DLD1 (cell line): ENCODE data around the gene KIF2A.
"Not testable (repeated sequence)": the region's sequence is repeated elsewhere in the genome, so short reads cannot be mapped to it uniquely, and the experiment has no call there.

Experiments
- in situ Hi-C: cut with HindIII; loops from 2 replicates; pipeline ENCODE4 v1.10.0; 2017; ENCODE audit warnings: low sequenced_read_pairs

The KIF2A gene

DNA sequence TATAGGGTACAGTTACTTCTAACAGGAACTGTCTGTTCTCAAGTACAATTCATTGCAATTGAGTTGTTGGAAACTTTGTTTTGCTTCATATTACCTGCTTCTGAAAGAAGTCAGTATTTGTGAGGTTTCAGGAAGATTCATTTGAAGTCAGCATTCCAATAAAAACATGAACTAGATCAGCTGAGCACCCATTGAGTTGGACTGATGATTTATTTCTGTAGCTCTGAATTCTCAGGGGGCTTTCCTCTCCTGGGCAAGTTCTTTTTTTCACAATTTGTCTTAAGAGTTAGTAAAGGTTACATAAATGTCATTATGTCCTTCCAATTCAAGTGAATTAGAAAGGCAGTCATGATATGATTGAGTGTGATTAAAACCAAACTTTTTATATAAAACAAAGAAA lies 16.2 kb upstream of the KIF2A start:
- in situ Hi-C loops, result no loop called here

DNA sequence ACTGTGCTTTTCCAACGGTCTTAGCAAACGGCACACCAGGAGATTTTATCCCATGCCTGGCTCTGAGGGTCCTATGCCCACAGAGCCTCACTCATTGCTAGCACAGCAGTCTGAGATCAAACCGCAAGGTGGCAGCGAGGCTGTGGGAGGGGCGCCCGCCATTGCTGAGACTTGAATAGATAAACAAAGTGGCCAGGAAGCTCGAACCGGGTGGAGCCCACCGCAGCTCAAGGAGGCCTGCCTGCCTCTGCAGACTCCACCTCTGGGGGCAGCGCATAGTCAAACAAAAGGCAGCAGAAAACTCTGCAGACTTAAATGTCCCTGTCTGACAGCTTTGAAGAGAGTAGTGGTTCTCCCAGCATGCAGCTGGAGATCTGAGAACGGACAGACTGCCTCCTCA lies 14.2 kb upstream of the KIF2A start:
- in situ Hi-C loops, result not testable (repeated sequence)

DNA sequence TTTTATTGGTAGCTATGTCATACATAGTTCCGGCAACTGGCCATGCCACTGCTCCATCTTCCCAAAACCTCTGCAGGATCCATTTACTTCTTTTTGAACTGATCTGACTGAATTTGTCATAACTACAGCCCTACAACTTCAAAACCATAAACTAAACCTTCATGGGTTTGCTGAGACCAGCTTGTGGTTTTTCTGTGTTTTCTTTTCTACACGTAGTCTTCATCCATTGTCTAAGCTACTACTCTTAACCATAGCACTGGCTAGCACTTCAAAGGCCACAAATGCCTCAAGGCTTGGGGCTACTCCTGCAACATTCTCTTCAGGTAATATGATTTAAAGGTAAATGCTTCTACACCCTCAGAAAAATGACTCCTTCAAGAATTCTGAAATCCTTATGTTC lies 9.0 kb upstream of the KIF2A start:
- in situ Hi-C loops, result no loop called here

DNA sequence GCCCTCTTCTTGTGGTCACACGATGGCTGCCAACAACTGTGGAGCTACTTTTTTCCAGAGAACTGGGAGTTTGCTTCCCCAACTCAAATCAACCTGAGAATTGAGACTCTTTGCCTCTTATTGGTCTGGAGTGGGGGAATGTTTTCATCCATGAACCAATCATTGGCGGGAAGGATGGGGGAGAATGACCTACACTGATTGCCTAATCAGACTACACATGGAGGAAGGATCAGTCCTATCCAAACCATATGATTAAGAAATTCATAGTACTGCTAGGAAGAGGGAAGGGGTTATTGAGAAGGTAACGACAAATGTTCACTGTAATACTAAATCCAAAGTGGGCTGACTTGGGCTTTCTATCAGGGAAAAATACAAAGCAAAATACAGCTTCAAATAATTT lies 7.9 kb upstream of the KIF2A start:
- in situ Hi-C loops, result no loop called here

DNA sequence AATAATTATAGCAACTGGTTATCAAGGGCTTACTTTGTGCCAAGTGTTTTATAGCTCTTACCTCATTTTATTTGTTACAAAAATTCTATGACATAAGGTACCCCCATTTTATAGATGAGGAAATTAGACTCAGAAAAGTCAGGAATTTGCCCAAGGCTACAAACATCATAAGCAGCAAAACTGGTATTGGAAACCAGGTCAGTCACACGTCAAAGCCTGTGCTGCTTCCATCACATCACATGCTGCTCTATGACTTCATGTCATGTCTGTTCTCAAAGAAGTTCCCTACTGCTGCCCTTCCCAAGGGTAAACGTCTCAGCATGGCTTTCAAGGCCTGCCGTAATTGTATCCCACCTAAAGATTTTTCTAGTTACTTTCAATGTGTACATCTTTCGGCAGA lies 6.9 kb upstream of the KIF2A start:
- in situ Hi-C loops, result no loop called here

DNA sequence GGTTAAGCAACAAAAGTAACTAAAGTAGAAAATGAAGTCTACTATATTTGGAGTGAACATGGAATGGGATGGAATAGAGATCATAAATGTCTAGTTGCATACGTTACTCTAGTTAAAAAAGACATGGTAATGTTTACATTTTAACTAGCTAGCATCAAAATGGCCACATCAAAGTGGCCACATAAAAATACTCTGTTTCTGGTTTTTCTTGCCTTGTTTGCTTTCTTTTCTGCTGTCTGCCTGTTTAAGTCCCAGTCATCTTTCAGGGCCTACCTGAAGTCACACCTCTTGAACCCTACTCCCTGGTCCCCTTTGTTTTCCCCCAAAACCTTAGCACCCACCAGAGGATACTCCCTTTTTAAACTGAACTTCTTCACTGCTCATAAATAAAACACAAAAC lies 6.4 kb upstream of the KIF2A start:
- in situ Hi-C loops, result no loop called here

DNA sequence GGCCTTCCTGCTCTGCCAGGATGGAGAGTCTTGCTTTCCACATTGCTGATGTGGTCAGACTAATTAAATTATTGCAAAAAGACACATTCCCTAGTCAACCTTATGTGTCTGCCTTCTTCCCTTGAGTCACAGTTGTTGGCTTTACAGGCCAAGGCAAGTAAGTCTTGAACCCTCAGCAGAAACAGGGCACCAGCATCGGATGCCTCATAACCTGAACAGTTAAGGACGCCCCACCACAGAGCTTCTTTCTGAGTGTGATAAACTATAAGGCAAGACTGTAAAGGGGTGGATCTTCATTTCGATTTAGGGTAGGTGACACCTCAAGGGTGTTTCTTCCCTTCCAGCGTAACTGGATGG lies 670 bp upstream of the KIF2A start:
- in situ Hi-C loops, result no loop called here

DNA sequence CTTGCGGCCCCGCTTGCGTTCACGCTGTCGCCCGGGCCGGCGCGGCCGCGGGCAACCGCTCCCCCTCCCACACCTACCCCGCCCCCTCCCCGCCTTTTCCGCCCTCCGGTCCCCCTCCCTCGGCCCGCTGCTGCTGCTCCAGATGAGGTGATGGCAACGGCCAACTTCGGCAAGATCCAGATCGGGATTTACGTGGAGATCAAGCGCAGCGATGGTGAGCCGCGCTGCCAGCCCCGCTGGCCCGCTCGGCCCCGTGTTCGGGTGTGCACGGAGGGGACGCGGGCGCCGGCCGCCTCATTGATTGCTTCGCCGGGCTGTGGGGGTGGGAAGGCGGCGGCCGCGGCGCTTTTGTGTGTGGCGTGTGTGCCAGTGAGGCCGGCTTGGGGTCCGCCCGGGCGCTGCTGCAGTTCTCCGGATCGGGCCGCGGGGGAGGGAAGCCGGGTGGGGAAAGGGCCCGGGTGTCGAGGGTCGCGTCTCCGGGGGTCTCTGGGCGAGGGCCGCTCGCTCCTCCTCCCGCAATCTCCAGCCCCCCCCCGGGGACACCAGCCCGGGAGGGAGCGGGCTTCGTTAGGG lies 403 bp downstream of the KIF2A start:
- in situ Hi-C loops, result no loop called here

DNA sequence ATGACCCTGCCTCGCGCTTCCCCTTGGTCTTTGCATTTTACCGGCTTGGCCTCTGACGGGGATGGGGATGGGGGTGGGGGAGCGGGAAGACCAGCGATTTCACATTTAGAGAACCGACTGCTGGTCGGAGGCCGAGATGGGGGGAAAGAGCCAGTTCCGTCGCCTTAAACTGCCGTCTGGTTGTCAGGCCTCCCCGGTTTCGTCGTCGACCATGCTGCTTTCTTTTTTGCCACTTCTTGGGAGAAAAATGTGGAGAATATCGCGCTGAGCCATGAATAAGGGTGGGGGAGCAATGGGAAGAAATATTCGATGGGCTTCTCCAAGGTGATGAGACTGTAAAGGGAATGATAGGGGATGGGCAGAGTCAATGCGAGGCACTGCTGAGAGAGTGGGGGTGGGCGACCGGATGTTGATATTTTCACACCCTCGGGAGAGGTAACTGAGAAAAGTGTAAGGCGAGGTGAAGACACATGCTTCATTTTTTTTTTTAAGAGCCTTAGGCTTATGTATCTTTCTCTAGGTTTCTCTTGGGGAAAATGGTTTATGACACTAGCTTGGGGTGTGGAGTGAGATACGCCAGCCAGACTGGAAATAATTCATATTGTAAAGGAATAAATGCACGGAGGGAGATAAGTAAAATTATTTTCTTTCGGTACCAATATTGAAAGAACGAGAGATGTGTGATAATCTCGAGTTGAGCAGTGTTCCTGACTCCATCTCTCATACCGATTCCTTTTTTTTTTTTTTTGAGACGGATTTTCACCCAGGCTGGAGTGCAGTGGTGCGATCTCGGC lies 1.1 kb downstream of the KIF2A start:
- in situ Hi-C loops, result no loop called here

DNA sequence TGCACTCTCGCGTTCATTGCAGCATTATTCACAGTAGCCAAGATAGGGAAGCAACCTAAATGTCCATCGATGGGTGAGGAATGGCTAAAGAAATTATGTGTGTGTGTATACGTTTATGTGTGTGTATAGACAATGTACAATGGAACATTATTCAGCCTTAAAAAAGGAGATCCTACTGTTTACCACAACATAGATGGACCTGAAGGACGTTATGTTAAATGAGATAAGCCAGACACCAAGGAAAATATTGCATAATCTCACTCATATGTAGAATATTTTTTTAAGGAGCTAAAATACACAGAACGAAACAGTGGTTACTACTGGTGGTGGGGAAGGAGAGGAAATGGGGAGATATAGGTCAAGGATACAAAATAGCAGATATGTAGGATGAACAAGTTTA lies 2.4 kb downstream of the KIF2A start:
- in situ Hi-C loops, result no loop called here

DNA sequence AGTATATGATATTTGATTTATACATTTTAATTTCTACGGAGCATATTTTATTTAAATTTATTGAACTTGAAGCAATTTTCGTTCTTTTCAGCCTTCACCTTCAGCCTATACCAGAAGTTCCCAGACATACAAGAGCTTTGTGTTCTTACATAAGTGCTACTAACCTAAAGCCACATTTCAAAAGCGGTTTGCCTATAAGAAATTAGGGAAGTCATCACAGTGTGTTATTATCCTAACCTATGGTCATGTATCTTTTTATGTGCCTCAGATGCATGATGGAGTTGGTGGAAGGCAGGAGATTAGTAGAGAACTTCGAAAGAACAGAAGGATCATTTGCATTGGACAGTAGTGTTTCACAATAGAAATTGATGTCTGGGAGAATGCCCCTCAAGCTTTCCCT lies 3.1 kb downstream of the KIF2A start:
- in situ Hi-C loops, result no loop called here

DNA sequence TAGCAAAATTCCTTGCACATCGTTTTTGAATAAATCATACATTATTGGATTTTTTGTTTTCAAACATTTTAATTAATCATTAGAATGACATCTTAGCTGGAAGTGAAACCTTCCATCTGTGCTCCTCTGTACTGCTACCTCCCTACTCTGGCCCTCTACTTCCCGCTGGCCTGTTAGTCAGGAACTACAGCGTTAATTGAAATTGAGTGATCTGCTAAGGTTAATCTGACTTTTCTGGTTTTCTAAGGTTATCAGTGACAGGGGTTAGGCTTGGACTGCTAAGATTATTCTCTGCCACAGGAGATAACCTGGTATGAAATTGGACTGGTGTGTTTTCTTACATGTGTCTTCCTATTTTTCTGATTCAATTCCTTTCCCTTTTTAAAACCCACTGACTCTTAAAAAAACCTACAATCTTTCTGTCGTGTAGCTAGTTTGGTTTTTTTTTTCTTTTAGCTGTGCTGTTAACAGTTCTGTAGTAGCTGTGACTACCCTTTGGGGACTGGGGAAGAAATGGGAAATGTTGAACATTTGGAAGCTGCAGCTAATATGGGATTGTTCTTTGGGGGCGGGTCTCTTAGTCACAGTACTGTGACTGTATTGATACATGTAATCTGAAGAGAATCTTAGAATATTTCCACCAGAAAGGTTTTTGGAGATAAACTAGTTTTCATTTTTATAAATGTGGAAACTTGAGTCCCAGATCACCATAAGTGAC lies 4.6 kb downstream of the KIF2A start:
- in situ Hi-C loops, result no loop called here

DNA sequence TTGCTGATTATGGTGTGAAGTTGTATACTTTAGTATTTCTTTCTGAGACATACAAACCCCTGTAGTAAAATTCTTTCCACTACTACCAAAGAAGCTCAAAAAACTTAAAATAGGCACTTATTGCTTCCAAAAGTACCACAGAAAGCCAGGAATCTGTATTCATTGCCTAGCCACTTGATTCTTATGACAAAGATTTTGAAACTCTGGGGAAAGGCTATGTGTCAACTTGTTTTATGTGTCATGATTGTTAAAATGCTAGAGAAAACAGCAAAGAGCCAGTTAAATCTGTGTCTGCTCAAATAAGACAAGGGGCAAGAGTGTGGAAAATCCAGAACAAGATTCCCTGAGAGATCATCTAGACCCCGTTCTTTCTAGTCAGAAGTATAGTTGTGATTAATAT lies 6.0 kb downstream of the KIF2A start:
- in situ Hi-C loops, result no loop called here

DNA sequence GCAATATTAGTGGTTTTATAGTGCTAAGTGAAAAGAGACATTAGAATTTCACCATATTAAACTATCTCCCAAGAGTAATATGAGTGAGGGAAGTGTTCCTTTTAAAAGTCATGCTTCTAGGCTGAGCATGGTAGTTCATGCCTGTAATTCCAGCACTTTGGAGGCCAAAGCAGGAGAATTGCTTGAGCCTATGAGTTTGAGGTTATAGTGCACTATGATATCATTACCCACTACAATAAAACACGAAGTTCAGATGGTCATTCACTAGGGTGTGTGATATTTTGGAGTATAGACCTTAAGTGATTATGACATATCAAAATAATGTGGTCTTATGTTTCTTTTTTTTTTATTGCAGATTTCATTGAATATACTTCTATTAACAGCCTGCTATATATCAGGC lies 6.7 kb downstream of the KIF2A start:
- in situ Hi-C loops, result no loop called here

DNA sequence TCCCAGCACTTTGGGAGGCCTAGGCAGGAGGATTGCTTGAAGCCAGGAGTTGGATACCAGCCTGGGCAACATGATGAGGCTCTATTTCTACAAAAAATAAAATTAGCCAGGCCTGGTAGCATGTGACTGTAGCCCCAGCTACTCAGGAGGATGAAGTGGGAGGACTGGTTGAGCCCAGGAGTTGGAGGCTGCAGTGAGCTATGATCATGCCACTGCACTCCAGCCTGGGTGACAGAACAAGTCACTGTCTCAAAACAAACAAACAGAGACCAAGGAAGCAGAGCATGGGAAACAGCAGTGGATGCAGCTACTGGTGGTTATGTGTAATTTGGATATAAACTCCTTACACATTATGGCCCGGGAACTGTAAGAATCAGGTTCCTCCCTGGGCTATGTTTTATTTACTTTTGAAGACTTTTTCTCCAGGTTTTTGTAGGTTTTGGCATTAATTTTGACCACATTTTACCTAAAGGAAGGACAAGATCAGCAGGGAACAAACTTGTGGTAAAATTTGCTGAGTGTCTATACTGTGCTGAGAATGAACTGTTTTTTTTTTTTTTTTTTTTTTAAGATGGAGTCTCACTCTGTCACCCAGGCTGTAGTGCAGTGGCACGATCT lies 8.3 kb downstream of the KIF2A start:
- in situ Hi-C loops, result no loop called here

DNA sequence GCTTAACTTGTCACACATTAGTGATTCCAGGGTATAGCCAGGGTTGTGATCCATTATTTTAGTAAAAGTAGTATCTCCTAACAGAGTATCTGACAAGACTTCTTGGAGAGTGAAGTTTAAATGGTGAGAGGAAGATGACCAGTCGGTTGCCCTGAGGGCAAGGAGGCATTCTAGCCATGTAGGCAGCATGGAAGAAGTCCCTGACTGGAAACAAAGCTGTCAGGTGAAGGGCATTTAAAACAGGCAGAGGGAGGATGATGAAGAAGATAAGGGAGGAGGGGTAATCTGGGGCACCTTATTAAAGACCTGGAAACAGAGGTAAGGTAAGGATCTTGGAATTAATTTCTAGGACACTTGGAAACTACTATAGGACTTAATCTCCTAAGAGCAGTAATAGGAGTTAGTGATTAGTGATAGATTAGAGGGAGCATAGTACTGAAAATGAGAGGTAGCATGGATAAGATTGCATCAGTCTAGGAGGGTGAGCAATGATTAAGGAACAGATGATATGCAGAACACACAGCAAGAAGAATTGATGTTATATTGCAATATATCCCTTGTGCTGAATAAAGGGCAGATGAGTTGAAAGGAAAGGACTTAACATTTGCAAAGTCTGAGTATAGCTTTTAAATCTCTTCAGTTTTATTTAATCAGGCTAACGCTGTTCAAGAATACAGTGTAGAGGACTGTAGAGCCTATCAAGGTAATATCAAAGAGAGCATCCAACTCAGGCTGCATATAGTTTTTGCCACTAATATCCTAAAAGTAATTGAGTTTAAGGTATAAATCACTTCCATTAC lies 9.6 kb downstream of the KIF2A start:
- in situ Hi-C loops, result no loop called here

DNA sequence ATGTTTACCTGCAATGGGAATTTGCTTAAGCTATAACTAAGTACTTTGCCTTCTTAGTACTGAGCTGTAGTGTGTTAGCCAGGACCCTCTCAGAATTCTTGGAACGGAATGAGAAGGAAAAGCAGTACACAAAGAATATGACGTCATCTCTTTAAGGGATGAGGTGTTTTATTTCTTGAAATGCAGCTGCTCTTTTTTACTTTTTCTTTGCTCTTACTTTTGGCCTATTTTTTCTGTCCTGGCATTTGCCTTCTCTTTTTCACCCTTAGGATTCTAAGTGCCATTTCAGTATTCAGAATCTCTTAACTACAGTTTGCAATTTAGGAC lies 10.1 kb downstream of the KIF2A start:
- in situ Hi-C loops, result no loop called here

DNA sequence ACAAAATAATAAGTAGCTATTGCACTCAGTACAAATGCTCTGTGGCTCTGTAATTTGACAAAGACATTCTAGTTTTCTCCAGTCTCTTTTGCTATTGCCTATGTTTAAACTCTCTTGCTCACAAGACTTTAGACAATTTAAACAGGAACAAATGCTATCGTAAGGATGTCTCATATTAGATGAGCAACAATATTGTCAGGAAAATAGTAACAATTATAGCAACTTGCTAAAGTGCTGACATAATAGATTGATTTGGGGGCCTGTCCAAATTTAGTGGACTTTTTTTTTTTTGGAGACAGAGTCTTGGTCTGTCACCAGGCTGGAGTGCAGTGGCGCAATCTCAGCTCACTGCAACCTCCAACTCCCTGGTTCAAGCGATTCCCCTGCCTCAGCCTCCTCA lies 11.8 kb downstream of the KIF2A start:
- in situ Hi-C loops, result no loop called here

DNA sequence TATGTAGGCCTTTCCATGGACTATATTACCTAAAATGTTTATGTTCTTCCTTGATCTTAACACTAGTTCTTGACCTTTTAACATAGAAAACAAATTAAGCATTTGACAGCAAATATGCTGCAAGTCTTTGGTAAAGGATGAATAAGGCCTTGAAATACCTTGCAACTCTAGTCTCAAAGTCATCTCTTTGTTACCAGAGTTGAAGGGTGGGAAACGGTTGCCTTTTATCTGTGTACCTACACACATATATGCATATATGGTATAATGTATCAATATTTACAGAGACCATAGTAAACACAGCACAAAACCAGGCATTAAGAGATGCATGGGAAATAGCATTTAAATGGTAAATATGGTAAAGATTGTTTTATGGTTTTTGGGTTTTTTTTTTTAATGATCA lies 16.5 kb downstream of the KIF2A start:
- in situ Hi-C loops, result no loop called here

DNA sequence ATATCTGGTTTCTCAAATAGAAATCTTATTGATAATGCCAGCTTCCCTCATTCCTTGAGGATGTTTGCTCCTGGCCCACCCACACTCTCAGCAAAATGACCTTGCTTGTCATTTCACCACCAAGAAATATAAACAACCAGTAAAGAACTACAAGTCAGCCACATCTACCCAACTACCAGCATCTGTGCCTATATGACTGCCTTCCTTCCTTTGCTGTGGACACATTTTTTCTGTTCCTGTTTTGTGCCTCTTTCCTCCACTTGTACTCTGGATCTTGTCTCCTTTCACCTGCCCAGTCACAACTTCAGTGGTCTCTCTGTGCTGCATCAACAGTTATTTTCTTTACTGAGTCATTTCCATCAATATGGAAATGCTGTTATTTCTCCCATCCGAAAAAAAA lies 20.3 kb downstream of the KIF2A start:
- in situ Hi-C loops, result no loop called here

DNA sequence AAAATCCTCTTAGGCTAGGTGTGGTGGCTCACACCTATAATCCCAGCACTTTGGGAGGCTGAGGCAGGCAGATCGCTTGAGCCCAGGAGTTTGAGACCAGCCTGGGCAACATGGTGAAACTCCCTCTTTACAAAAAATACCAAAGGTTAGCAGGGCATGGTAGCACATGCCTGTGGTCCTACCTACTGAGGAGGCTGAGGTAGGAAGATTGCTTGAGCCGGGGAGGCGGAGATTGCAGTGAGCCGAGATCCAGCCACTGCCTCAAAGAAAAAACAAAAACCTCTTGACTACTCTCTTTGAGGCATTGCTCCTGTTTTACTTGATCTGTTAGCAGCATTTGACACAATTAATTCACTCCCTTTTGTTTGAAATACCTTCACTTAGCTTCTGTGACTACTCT lies 20.7 kb downstream of the KIF2A start:
- in situ Hi-C loops, result no loop called here
